ENCODE data around the gene RAF1. TPM values are rescaled to one million over a fixed set of nuclear protein-coding genes. Genes with fewer than 3 reads are reported as not detected.
A peak's percentile ranks its signal among the peaks of the same experiment; 100 is the strongest.

RAF1 gene
- total and polyA plus RNA-seq, 2 of the 13 experiments (the other 11 are each of a cell fraction or from before 2014, with no cell fraction given): 72.2 to 91.4 TPM

DNA sequence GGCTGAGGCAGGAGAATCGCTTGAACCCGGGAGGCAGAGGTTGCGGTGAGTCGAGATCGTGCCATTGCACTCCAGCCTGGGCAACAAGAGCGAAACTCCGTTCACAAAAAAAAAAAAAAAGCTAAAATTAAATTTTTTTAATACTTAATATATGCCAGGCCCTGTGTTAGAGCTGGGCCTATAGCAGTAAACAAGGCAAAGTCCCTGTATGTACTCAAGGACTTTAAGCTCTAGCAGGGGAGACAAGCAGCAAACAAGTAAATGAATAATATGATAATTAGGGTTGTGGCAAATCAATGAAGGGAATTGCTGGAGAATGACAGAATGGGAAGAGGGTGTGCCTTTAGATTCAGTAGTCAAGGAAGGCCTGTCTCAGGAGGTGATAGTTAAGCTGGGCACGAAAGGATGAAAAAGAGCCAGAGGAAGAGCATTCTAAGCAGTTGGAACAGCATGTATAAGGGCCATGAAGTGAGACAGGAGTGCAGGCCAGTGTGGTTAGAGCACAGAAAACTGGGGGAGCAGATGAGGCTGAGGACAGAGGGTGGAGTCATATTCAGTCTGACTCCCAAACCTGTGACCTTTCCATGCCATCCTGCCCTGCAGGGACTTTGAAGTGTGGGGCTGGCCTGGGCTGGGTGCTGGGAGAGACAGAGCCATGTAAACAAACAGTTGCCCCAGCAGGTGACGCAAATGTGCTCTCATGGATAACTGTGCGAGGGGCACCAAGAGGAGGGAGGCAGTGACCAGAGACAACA is 6.6 kb upstream of the RAF1 start (continued):
- no peak for TF ChIP-seq HOXA5 (CRISPR knock-in tag; IDR thresholded peaks at IDR 0.05)
- TF ChIP-seq, protein P1, sequence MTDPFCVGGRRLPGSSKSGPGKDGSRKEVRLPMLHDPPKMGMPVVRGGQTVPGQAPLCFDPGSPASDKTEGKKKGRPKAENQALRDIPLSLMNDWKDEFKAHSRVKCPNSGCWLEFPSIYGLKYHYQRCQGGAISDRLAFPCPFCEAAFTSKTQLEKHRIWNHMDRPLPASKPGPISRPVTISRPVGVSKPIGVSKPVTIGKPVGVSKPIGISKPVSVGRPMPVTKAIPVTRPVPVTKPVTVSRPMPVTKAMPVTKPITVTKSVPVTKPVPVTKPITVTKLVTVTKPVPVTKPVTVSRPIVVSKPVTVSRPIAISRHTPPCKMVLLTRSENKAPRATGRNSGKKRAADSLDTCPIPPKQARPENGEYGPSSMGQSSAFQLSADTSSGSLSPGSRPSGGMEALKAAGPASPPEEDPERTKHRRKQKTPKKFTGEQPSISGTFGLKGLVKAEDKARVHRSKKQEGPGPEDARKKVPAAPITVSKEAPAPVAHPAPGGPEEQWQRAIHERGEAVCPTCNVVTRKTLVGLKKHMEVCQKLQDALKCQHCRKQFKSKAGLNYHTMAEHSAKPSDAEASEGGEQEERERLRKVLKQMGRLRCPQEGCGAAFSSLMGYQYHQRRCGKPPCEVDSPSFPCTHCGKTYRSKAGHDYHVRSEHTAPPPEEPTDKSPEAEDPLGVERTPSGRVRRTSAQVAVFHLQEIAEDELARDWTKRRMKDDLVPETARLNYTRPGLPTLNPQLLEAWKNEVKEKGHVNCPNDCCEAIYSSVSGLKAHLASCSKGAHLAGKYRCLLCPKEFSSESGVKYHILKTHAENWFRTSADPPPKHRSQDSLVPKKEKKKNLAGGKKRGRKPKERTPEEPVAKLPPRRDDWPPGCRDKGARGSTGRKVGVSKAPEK (CRISPR knock-in tag; IDR thresholded peaks at IDR 0.05; ENCODE audit: borderline replicate concordance): no peak
- TF ChIP-seq ZBTB3 (CRISPR knock-in tag; IDR thresholded peaks at IDR 0.05; ENCODE audit: borderline replicate concordance, low read depth): no peak
- TF ChIP-seq ZNF782 (CRISPR knock-in tag; IDR thresholded peaks at IDR 0.05; ENCODE audit: borderline replicate concordance): no peak
- TF ChIP-seq ZNF329 (CRISPR knock-in tag; IDR thresholded peaks at IDR 0.05; ENCODE audit: low read depth): no peak
- TF ChIP-seq SSRP1 (CRISPR knock-in tag; IDR thresholded peaks at IDR 0.05): no peak
- TF ChIP-seq ZNF768 (CRISPR knock-in tag; IDR thresholded peaks at IDR 0.05): no peak
- TF ChIP-seq THAP11 (CRISPR knock-in tag; IDR thresholded peaks at IDR 0.05): no peak
- TF ChIP-seq ZNF703 (CRISPR knock-in tag; IDR thresholded peaks at IDR 0.05; ENCODE audit: borderline replicate concordance): no peak
- TF ChIP-seq KLF11 (CRISPR knock-in tag; IDR thresholded peaks at IDR 0.05): no peak
- TF ChIP-seq CEBPG (CRISPR knock-in tag; IDR thresholded peaks at IDR 0.05): peak; percentile 48
- TF ChIP-seq, protein P2, sequence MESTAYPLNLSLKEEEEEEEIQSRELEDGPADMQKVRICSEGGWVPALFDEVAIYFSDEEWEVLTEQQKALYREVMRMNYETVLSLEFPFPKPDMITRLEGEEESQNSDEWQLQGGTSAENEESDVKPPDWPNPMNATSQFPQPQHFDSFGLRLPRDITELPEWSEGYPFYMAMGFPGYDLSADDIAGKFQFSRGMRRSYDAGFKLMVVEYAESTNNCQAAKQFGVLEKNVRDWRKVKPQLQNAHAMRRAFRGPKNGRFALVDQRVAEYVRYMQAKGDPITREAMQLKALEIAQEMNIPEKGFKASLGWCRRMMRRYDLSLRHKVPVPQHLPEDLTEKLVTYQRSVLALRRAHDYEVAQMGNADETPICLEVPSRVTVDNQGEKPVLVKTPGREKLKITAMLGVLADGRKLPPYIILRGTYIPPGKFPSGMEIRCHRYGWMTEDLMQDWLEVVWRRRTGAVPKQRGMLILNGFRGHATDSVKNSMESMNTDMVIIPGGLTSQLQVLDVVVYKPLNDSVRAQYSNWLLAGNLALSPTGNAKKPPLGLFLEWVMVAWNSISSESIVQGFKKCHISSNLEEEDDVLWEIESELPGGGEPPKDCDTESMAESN (CRISPR knock-in tag; conservative IDR thresholded peaks at IDR 0.05): no peak
- TF ChIP-seq ZNF138 (CRISPR knock-in tag; IDR thresholded peaks at IDR 0.05; ENCODE audit: low read depth): no peak
- TF ChIP-seq ZNF367 (CRISPR knock-in tag; IDR thresholded peaks at IDR 0.05; ENCODE audit: borderline replicate concordance): no peak
- no peak for TF ChIP-seq ARHGAP35 (CRISPR knock-in tag; IDR thresholded peaks at IDR 0.05; ENCODE audit: borderline replicate concordance)
- no peak for TF ChIP-seq RBM22 (optimal IDR thresholded peaks at IDR 0.05; ENCODE audit: low read length)
- TF ChIP-seq, protein P3, sequence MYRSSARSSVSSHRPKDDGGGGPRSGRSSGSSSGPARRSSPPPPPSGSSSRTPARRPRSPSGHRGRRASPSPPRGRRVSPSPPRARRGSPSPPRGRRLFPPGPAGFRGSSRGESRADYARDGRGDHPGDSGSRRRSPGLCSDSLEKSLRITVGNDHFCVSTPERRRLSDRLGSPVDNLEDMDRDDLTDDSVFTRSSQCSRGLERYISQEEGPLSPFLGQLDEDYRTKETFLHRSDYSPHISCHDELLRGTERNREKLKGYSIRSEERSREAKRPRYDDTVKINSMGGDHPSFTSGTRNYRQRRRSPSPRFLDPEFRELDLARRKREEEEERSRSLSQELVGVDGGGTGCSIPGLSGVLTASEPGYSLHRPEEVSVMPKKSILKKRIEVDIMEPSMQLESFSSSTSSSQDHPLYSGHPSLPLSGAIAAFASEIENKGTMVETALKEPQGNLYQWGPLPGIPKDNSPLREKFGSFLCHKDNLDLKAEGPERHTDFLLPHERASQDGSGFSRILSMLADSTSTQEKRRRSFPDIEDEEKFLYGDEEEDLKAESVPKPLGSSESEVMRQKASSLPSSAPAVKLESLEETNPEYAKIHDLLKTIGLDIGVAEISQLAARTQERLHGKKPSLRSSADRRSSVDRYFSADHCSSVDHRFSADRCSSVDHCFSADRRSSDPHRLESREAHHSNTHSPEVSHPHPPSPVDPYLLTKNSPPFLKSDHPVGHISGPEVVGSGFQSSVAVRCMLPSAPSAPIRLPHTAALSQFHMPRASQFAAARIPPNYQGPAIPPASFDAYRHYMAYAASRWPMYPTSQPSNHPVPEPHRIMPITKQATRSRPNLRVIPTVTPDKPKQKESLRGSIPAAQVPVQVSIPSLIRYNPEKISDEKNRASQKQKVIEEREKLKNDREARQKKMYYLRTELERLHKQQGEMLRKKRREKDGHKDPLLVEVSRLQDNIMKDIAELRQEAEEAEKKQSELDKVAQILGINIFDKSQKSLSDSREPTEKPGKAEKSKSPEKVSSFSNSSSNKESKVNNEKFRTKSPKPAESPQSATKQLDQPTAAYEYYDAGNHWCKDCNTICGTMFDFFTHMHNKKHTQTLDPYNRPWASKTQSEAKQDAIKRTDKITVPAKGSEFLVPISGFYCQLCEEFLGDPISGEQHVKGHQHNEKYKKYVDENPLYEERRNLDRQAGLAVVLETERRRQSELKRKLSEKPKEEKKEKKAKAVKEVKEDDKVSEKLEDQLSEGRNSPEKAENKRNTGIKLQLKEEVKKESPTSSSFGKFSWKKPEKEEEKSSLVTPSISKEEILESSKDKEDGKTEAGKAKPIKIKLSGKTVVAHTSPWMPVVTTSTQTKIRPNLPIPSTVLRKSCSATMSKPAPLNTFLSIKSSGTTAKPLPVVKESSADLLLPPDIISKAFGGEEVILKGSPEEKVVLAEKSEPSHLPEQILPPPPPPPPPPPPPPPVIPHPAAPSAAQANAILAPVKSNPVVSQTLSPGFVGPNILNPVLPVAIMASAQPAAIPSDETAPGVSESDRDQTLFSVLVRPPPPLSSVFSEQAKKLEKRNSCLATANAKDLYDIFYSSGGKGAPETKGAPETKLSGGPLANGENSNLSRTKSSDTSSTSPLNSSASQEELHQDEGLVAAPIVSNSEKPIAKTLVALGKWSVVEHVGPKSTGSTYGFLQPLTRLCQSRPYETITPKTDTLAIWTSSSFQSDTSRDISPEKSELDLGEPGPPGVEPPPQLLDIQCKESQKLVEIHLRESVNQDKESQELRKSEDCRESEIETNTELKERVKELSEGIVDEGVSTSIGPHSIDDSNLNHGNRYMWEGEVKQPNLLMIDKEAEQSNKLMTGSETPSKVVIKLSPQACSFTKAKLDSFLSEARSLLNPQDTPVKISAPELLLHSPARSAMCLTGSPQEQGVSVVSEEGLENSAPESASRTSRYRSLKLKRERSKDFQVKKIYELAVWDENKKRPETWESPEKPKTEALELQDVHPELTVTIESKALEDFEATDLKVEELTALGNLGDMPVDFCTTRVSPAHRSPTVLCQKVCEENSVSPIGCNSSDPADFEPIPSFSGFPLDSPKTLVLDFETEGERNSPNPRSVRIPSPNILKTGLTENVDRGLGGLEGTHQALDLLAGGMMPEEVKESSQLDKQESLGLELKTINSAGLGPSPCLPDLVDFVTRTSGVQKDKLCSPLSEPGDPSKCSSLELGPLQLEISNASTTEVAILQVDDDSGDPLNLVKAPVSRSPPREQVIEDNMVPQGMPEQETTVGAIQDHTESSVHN (CRISPR knock-in tag; IDR thresholded peaks at IDR 0.05): no peak
